Small intestine (tissue), 7 donors: Measurements from ENCODE around the gene PROK1. TPM values are rescaled to one million over a fixed set of nuclear protein-coding genes. Genes with fewer than 3 reads are reported as not detected.

Experiments used
- DNase-seq, 2 donors: peaks; one replicate each; pipeline versions ENCODE4 v3.0.0 to v3.0.0-alpha.2; 2013
- FAIRE-seq: peaks from 2 replicates; lab custom pipeline; 2012; peaks lifted over from hg19 to GRCh38; lab: Jason Lieb, UNC
- H3K27ac ChIP-seq, 3 donors: one replicate each; pipeline ENCODE4 v1.5.1; 2013; ENCODE audit warnings: low read length in 2 of 3, mild to moderate bottlenecking in 2 of 3, control low read depth in 1 of 3, inconsistent platforms in 1 of 3, low read depth in 1 of 3, moderate library complexity in 1 of 3
- H3K27me3 ChIP-seq, 3 donors: one replicate each; pipeline ENCODE4 v1.6.1; 2013; ENCODE audit warnings: low read length in 3 of 3, inconsistent platforms in 1 of 3; ENCODE audit not compliant: control insufficient read depth in 3 of 3, insufficient read depth in 3 of 3
- H3K36me3 ChIP-seq, 3 donors: one replicate each; pipeline ENCODE4 v1.6.1; 2013; ENCODE audit warnings: low read length in 3 of 3, inconsistent platforms in 1 of 3, low read depth in 1 of 3, mild to moderate bottlenecking in 1 of 3, moderate library complexity in 1 of 3; ENCODE audit not compliant: control insufficient read depth in 3 of 3, insufficient read depth in 2 of 3
- H3K4me1 ChIP-seq, 3 donors: one replicate each; pipeline ENCODE4 v1.6.1; 2013; ENCODE audit warnings: low read length in 2 of 3, inconsistent platforms in 1 of 3, low read depth in 1 of 3, mild to moderate bottlenecking in 1 of 3, moderate library complexity in 1 of 3; ENCODE audit not compliant: control insufficient read depth in 3 of 3, insufficient read depth in 2 of 3
- H3K4me3 ChIP-seq, 3 donors: one replicate each; pipeline ENCODE4 v1.5.1; 2013; ENCODE audit warnings: low read length in 3 of 3, control low read depth in 1 of 3, inconsistent platforms in 1 of 3, low read depth in 1 of 3, mild to moderate bottlenecking in 1 of 3, moderate library complexity in 1 of 3
- H3K9me3 ChIP-seq, 2 donors: one replicate each; pipeline ENCODE4 v1.6.1; 2013; ENCODE audit warnings: low read depth in 1 of 2, low read length in 1 of 2; ENCODE audit not compliant: control insufficient read depth in 2 of 2, insufficient read depth in 1 of 2
- WGBS, 3 donors: extraction: QIAGEN DNeasy Blood & Tissue Kit; methylation state at CpG; one replicate each; pipeline ENCODE4 v1.1.7; 2013; 5-methylcytosine and 5-hydroxymethylcytosine counted together
- polyA plus RNA-seq, 4 donors: library from polyadenylated mRNA; stranded (reverse) in 3 of 4; unstranded in 1 of 4; fragments of 200-250 nt in 3 of 4; fragments of 120-200 nt in 1 of 4; gene quantifications; one replicate each; pipeline versions ENCODE4 v1.2.1 to v1.2.3, GENCODE V29; 2013
- donor health status: healthy with polysubstance abuse.
- donor health status: control.
- donor health status: control.
- donor health status: Bipolar disorder and iron deficiency.
- donor health status: healthy.

PROK1 gene
- polyA plus RNA-seq, 4 donors = 0.06 to 0.07 TPM; not detected in 2

GRCh38 chr1:110465038-110465813, 14.3 kb downstream of the PROK1 start:
- no peak for DNase-seq
- Histone ChIP-seq H3K27me3 (no peaks in the 10 kb centered on the region), H3K27ac (no peak overlapping the region), H3K4me1 (peaks cover 0 to 8% (median 0%) of the 10 kb centered on the region in 3 donors), H3K4me3 (no peak overlapping the region), H3K36me3 (no peaks in the 10 kb centered on the region), H3K9me3 (no peaks in the 10 kb centered on the region)
- 64 to 72% (median 67%) methylated on average over 7 of the region's 7 CpGs for WGBS, 3 donors
- FAIRE-seq = no peak

GRCh38 chr1:110465814-110466380, 14.9 kb downstream of the PROK1 start:
- FAIRE-seq = no peak
- 74 to 86% (median 85%) methylated on average over 7 of the region's 7 CpGs for WGBS, 3 donors
- H3K4me1 ChIP-seq = peaks cover 0 to 8% (median 0%) of the 10 kb centered on the region in 3 donors
- H3K9me3 ChIP-seq = no peaks in the 10 kb centered on the region
- H3K36me3 ChIP-seq = no peaks in the 10 kb centered on the region
- DNase-seq = no peak
- H3K4me3 ChIP-seq = no peak overlapping the region
- H3K27ac ChIP-seq = no peak overlapping the region
- H3K27me3 ChIP-seq = no peaks in the 10 kb centered on the region

- Histone ChIP-seq H3K9me3 (no peaks in the 10 kb centered on the region), H3K36me3 (no peaks in the 10 kb centered on the region), H3K4me1 (peaks cover 0 to 8% (median 0%) of the 10 kb centered on the region in 3 donors), H3K27ac (no peak overlapping the region), H3K27me3 (no peaks in the 10 kb centered on the region), H3K4me3 (no peak overlapping the region)
- no peak for FAIRE-seq
- WGBS, 3 donors = 67 to 75% (median 73%) methylated on average over 8 of the region's 8 CpGs
- DNase-seq = no peak
These were observed 15.8 kb downstream of the PROK1 start for GRCh38 chr1:110466646-110467280.

GRCh38 chr1:110471131-110471530, 20.2 kb downstream of the PROK1 start:
- WGBS, 3 donors = 56 to 69% (median 60%) methylated on average over 3 of the region's 3 CpGs
- H3K4me1 ChIP-seq = no peaks in the 10 kb centered on the region
- H3K27me3 ChIP-seq = no peaks in the 10 kb centered on the region
- H3K4me3 ChIP-seq = no peak overlapping the region
- H3K27ac ChIP-seq = no peak overlapping the region
- no peak for DNase-seq
- H3K36me3 ChIP-seq = no peaks in the 10 kb centered on the region
- no peak for FAIRE-seq
- H3K9me3 ChIP-seq = no peaks in the 10 kb centered on the region

- no peak overlapping the region for H3K4me3 ChIP-seq
- H3K4me1 ChIP-seq = peaks cover 0 to 4% (median 0%) of the 10 kb centered on the region in 3 donors
- H3K27me3 ChIP-seq = no peaks in the 10 kb centered on the region
- DNase-seq (no peak), FAIRE-seq (no peak)
- H3K9me3 ChIP-seq = no peaks in the 10 kb centered on the region
- H3K36me3 ChIP-seq = no peaks in the 10 kb centered on the region
- H3K27ac ChIP-seq = no peak overlapping the region
- 79 to 81% (median 79%) methylated on average over 10 of the region's 10 CpGs for WGBS, 3 donors
These were observed 21.6 kb downstream of the PROK1 start for GRCh38 chr1:110472546-110472945.

GRCh38 chr1:110474444-110474843, 23.5 kb downstream of the PROK1 start:
- WGBS, 3 donors = 91 to 100% (median 91%) methylated on average over 6 of the region's 6 CpGs
- no peak for DNase-seq
- Histone ChIP-seq H3K9me3 (no peaks in the 10 kb centered on the region), H3K27me3 (no peaks in the 10 kb centered on the region), H3K27ac (no peak overlapping the region), H3K4me3 (no peak overlapping the region), H3K36me3 (no peaks in the 10 kb centered on the region), H3K4me1 (peaks cover 0 to 15% (median 0%) of the 10 kb centered on the region in 3 donors)
- no peak for FAIRE-seq

- FAIRE-seq (no peak), DNase-seq (peak in 1 of 2 donors; percentile 8)
These were observed 24.5 kb downstream of the PROK1 start for GRCh38 chr1:110475362-110476027.

More at GRCh38 chr1:110475362-110476027, 24.5 kb downstream of the PROK1 start:
- Histone ChIP-seq H3K27ac (no peak overlapping the region), H3K27me3 (no peaks in the 10 kb centered on the region), H3K4me3 (no peak overlapping the region), H3K4me1 (peaks cover 0 to 15% (median 0%) of the 10 kb centered on the region in 3 donors), H3K36me3 (no peaks in the 10 kb centered on the region), H3K9me3 (no peaks in the 10 kb centered on the region)
- 86 to 92% (median 87%) methylated on average over 5 of the region's 5 CpGs for WGBS, 3 donors
